PC-9 (cell line): ENCODE data around the gene BCAP29.

ENCODE experiments used
- CTCF ChIP-seq: fragments of 200-600 bp; sonication (generic); conservative IDR thresholded peaks from 2 replicates; pipeline ENCODE4 v1.6.1; 2017; ENCODE audit warnings: mixed run types, antibody characterized with exemption, mild to moderate bottlenecking, moderate library complexity
- EZH2 ChIP-seq: fragments of 200-600 bp; sonication (generic); IDR thresholded peaks from 2 replicates; pipeline ENCODE4 v1.8.0; 2017; ENCODE audit warnings: antibody characterized with exemption, low read depth

DNA sequence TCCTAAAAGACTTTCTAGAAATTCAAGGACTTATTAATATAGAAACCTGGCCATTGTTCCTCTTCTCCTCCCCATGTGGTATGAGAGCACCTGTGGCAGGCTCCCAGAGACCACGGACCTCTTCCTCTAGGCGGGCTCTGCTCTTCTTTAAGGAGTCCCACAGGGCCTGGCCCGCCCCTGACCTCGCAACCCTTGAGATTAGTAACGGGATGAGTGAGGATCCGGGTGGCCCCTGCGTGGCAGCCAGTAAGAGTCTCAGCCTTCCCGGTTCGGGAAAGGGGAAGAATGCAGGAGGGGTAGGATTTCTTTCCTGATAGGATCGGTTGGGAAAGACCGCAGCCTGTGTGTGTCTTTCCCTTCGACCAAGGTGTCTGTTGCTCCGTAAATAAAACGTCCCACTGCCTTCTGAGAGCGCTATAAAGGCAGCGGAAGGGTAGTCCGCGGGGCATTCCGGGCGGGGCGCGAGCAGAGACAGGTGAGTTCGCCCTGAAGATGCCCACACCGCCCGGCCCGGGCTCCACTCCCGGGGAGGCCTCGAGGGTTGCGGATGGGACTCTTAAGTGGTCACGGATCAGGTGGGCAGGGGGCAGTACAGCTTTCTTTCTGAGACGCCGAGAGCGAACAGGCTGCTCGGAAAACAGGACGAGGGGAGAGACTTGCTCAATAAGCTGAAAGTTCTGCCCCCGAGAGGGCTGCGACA lies 80.5 kb downstream of the BCAP29 start, which contains the start of gene SLC26A4:
- TF ChIP-seq CTCF (no peak), EZH2 (no peak)
